H1 (cell line): ENCODE measurements around the gene P3H2. TPM values are rescaled to one million over a fixed set of nuclear protein-coding genes. Genes with fewer than 3 reads are reported as not detected.

Source experiments
- CTCF ChIA-PET: fragments of 300-600 bp; sonication (Branson Sonifier 250); formaldehyde crosslinking; loops from one replicate; lab custom pipeline; 2021; ENCODE audit not compliant: partially characterized antibody; lab: Charles Lee
- POLR2A ChIA-PET: fragments of 300-600 bp; sonication (Branson Sonifier 250); formaldehyde crosslinking; loops from one replicate; lab custom pipeline; 2021; ENCODE audit warnings: inconsistent platforms; ENCODE audit not compliant: partially characterized antibody; lab: Charles Lee
- DNase-seq, 2 experiments: peaks; one replicate each; pipeline versions ENCODE4 v3.0.0 to v3.0.0-alpha.2; 2010 to 2022; ENCODE audit warnings: low spot score in 2 of 2, low read depth in 1 of 2, mixed read lengths in 1 of 2
- FAIRE-seq: peaks from 2 replicates; lab custom pipeline; 2011; peaks lifted over from hg19 to GRCh38; lab: Jason Lieb, UNC
- H2AFZ ChIP-seq: 2 replicates; pipeline ENCODE4 v1.8.1; 2012; ENCODE audit warnings: low read length, inconsistent platforms
- H2AK5ac ChIP-seq: 2 replicates; pipeline ENCODE4 v1.6.1; 2013; ENCODE audit warnings: low read depth, low read length
- H2BK120ac ChIP-seq: replicated peaks from 2 replicates; pipeline ENCODE3; 2013; ENCODE audit warnings: low read depth, low read length, inconsistent platforms
- H2BK12ac ChIP-seq: 2 replicates; pipeline ENCODE4 v1.6.1; 2013; ENCODE audit warnings: low read depth, low read length
- H2BK15ac ChIP-seq: 2 replicates; pipeline ENCODE4 v1.6.1; 2013; ENCODE audit warnings: low read length
- H2BK20ac ChIP-seq: 2 replicates; pipeline ENCODE4 v1.6.1; 2013; ENCODE audit warnings: low read length
- H2BK5ac ChIP-seq: 2 replicates; pipeline ENCODE4 v1.6.1; 2013; ENCODE audit warnings: low read depth, low read length
- H3K14ac ChIP-seq: 2 replicates; pipeline ENCODE4 v1.6.1; 2013; ENCODE audit warnings: inconsistent platforms; ENCODE audit not compliant: insufficient read length
- H3K18ac ChIP-seq: 2 replicates; pipeline ENCODE4 v1.6.1; 2013; ENCODE audit warnings: low read length; ENCODE audit errors: extremely low read depth
- H3K23ac ChIP-seq: 2 replicates; pipeline ENCODE4 v1.6.1; 2013; ENCODE audit warnings: inconsistent platforms; ENCODE audit not compliant: insufficient read length
- H3K23me2 ChIP-seq: 2 replicates; pipeline ENCODE4 v1.6.1; 2013; ENCODE audit warnings: low read depth, low read length
- H3K27ac ChIP-seq: 2 replicates; pipeline ENCODE4 v1.6.1; 2011; ENCODE audit warnings: low read depth, low read length, inconsistent platforms
- H3K27me3 ChIP-seq, 4 experiments: replicated peaks in 1 of 4; 1 replicate in 1 of 4; 2 replicates in 3 of 4; pipeline versions ENCODE4 v1.6.1 to v1.8.1; 2011 to 2013; ENCODE audit warnings: low read length in 3 of 4, mild to moderate bottlenecking in 3 of 4, inconsistent platforms in 2 of 4, mixed read lengths in 2 of 4, moderate library complexity in 1 of 4; ENCODE audit not compliant: control insufficient read depth in 3 of 4, insufficient read depth in 3 of 4; ENCODE audit errors: extremely low read depth in 1 of 4
- H3K36me3 ChIP-seq, 4 experiments: 2 replicates each; pipeline versions ENCODE4 v1.6.1 to v1.8.1; 2011 to 2013; ENCODE audit warnings: mild to moderate bottlenecking in 4 of 4, low read length in 3 of 4, moderate library complexity in 2 of 4, control low read depth in 1 of 4, inconsistent platforms in 1 of 4; ENCODE audit not compliant: insufficient read depth in 4 of 4, control insufficient read depth in 2 of 4
- H3K4ac ChIP-seq: replicated peaks from 2 replicates; pipeline ENCODE3; 2013; ENCODE audit warnings: low read length, low read depth, mixed read lengths, inconsistent platforms; ENCODE audit not compliant: insufficient read length
- H3K4me1 ChIP-seq, 4 experiments: replicated peaks in 1 of 4; 1 replicate in 1 of 4; 2 replicates in 3 of 4; pipeline versions ENCODE4 v1.6.1 to v1.8.1; 2011 to 2013; ENCODE audit warnings: low read length in 3 of 4, inconsistent platforms in 2 of 4, mixed read lengths in 1 of 4; ENCODE audit not compliant: insufficient read depth in 4 of 4, control insufficient read depth in 3 of 4
- H3K4me2 ChIP-seq, 2 experiments: 2 replicates each; pipeline versions ENCODE4 v1.6.1 to v1.8.1; 2011 to 2013; ENCODE audit warnings: low read depth in 2 of 2, low read length in 2 of 2, control low read depth in 1 of 2, inconsistent platforms in 1 of 2, mild to moderate bottlenecking in 1 of 2; ENCODE audit not compliant: insufficient read depth in 1 of 2
- H3K4me3 ChIP-seq, 4 experiments: fragments of 200-600, 300-600 bp in 1 of 4; sonication (generic), shearing (Covaris generic), sonication (Bioruptor Twin) in 1 of 4; 2 replicates each; pipeline versions ENCODE4 v1.5.1 to v1.8.1; 2011 to 2016; ENCODE audit warnings: low read length in 4 of 4, low read depth in 3 of 4, control low read depth in 2 of 4, inconsistent platforms in 2 of 4, mild to moderate bottlenecking in 2 of 4, mixed read lengths in 1 of 4, moderate library complexity in 1 of 4; ENCODE audit not compliant: insufficient read depth in 2 of 4; ENCODE audit errors: extremely low read depth in 1 of 4
- H3K56ac ChIP-seq: replicated peaks from 2 replicates; pipeline ENCODE3; 2013; ENCODE audit warnings: low read depth, mild to moderate bottlenecking, mixed read lengths, low read length, inconsistent platforms; ENCODE audit not compliant: insufficient read length
- H3K79me1 ChIP-seq: 2 replicates; pipeline ENCODE4 v1.6.1; 2013; ENCODE audit warnings: low read depth, low read length, control low read depth
- H3K79me2 ChIP-seq, 2 experiments: 2 replicates each; pipeline versions ENCODE4 v1.6.1 to v1.8.1; 2012 to 2013; ENCODE audit warnings: low read length in 2 of 2, mild to moderate bottlenecking in 2 of 2, inconsistent platforms in 1 of 2; ENCODE audit not compliant: insufficient read depth in 2 of 2, control insufficient read depth in 1 of 2
- H3K9ac ChIP-seq, 4 experiments: replicated peaks in 1 of 4; 1 replicate in 1 of 4; 2 replicates in 3 of 4; pipeline versions ENCODE4 v1.6.1 to v1.8.1; 2011 to 2013; ENCODE audit warnings: low read depth in 3 of 4, low read length in 3 of 4, control low read depth in 2 of 4, mild to moderate bottlenecking in 2 of 4, moderate library complexity in 2 of 4, inconsistent platforms in 1 of 4; ENCODE audit errors: extremely low read depth in 1 of 4
- H3K9me3 ChIP-seq, 2 experiments: 2 replicates each; pipeline versions ENCODE4 v1.6.1 to v1.8.1; 2012 to 2013; ENCODE audit warnings: mild to moderate bottlenecking in 2 of 2, moderate library complexity in 2 of 2, control low read depth in 1 of 2, inconsistent platforms in 1 of 2, low read depth in 1 of 2, low read length in 1 of 2, mixed read lengths in 1 of 2; ENCODE audit not compliant: insufficient read depth in 2 of 2
- H4K20me1 ChIP-seq, 2 experiments: replicated peaks in 1 of 2; 2 replicates each; pipeline versions ENCODE3 to v1.8.1; 2011 to 2013; ENCODE audit warnings: inconsistent platforms in 2 of 2, low read length in 2 of 2, mild to moderate bottlenecking in 1 of 2; ENCODE audit not compliant: insufficient read depth in 2 of 2, control insufficient read depth in 1 of 2
- H4K5ac ChIP-seq: 2 replicates; pipeline ENCODE4 v1.6.1; 2013; ENCODE audit warnings: low read length, low read depth, mixed read lengths, inconsistent platforms; ENCODE audit not compliant: insufficient read length
- H4K8ac ChIP-seq: 2 replicates; pipeline ENCODE4 v1.8.0; 2013; ENCODE audit warnings: mild to moderate bottlenecking, moderate library complexity, low read length, inconsistent platforms; ENCODE audit not compliant: insufficient read depth; ENCODE audit errors: extremely low read depth
- H4K91ac ChIP-seq: replicated peaks from 2 replicates; pipeline ENCODE3; 2013; ENCODE audit warnings: low read length, mixed read lengths, inconsistent platforms; ENCODE audit not compliant: insufficient read length
- BRCA1 ChIP-seq: IDR thresholded peaks from 2 replicates; pipeline ENCODE4 v1.6.1; 2012; ENCODE audit warnings: low read depth, low read length, improper control_type of control experiment
- CHD1 ChIP-seq: IDR thresholded peaks from 2 replicates; pipeline ENCODE4 v1.6.1; 2012; ENCODE audit warnings: low read depth, low read length, improper control_type of control experiment
- E2F6 ChIP-seq: IDR thresholded peaks from 2 replicates; pipeline ENCODE4 v1.6.1; 2012; ENCODE audit warnings: inconsistent platforms
- GABPA ChIP-seq: IDR thresholded peaks from 2 replicates; pipeline ENCODE4 v1.6.1; 2011; ENCODE audit warnings: mild to moderate bottlenecking, low read length, moderate library complexity, borderline replicate concordance; ENCODE audit not compliant: insufficient read depth
- JUND ChIP-seq: IDR thresholded peaks from 2 replicates; pipeline ENCODE4 v1.6.1; 2011; ENCODE audit warnings: mild to moderate bottlenecking, improper control_type of control experiment, low read length
- NANOG ChIP-seq: IDR thresholded peaks from 2 replicates; pipeline ENCODE4 v1.6.1; 2011; ENCODE audit warnings: low read length, low read depth, mild to moderate bottlenecking, inconsistent platforms; ENCODE audit not compliant: insufficient read depth, poor library complexity, severe bottlenecking
- RAD21 ChIP-seq, 2 experiments: IDR thresholded peaks in 1 of 2; conservative IDR thresholded peaks in 1 of 2; 2 replicates each; pipeline ENCODE4 v1.6.1; 2011; ENCODE audit warnings: low read depth in 2 of 2, low read length in 2 of 2, improper control_type of control experiment in 1 of 2, inconsistent platforms in 1 of 2, mild to moderate bottlenecking in 1 of 2, moderate library complexity in 1 of 2
- RBBP5 ChIP-seq: IDR thresholded peaks from 2 replicates; pipeline ENCODE4 v1.7.1; 2012; ENCODE audit warnings: low read depth, mild to moderate bottlenecking, inconsistent platforms, low read length, moderate library complexity, borderline replicate concordance
- USF2 ChIP-seq: IDR thresholded peaks from 2 replicates; pipeline ENCODE4 v1.6.1; 2011; ENCODE audit warnings: low read length, improper control_type of control experiment
- WGBS, 2 experiments: shearing (Covaris generic) in 1 of 2; methylation state at CpG; one replicate each; pipeline versions ENCODE4 v1.1.6 to v1.1.7; 2013 to 2015; ENCODE audit warnings: low lambda C conversion rate in 2 of 2, mixed read lengths in 2 of 2, inconsistent platforms in 1 of 2, low coverage in 1 of 2, missing lambda C conversion rate in 1 of 2; ENCODE audit not compliant: insufficient replicate concordance in 2 of 2, insufficient coverage in 1 of 2, insufficient read length in 1 of 2; ENCODE audit errors: extremely low coverage in 1 of 2, missing lambda C conversion rate in 1 of 2; 5-methylcytosine and 5-hydroxymethylcytosine counted together
- polyA plus RNA-seq, 7 experiments: library from polyadenylated mRNA; depleted of rRNA in 3 of 7; stranded (reverse) in 5 of 7; unstranded in 2 of 7; fragments of >200 nt in 5 of 7; fragments of 200-250 nt in 2 of 7; gene quantifications; 1 replicate in 5 of 7; 2 replicates in 1 of 7; 4 replicates in 1 of 7; pipeline versions ENCODE4 v1.2.1 to v1.2.3, GENCODE V29; 2011 to 2013; ENCODE audit warnings: missing spikeins in 2 of 7, mixed read lengths in 2 of 7
- total RNA-seq: library from RNA; stranded (reverse); fragmentation: NEBNext Ultra II Directional; extraction: Animal tissue kit (Norgen Biotek cat#: 25700); gene quantifications from 2 replicates; pipeline ENCODE4 v1.2.1, GENCODE V29; 2021

The P3H2 gene
- total and polyA plus RNA-seq, 2 of the 8 experiments (the other 6 are each of a cell fraction or from before 2014, with no cell fraction given): 40.5 to 60.4 TPM

GRCh38 chr3:189914799-189915198 is 205.9 kb downstream of the P3H2 start:
- H3K9ac ChIP-seq: no peak overlapping the region
- H4K5ac ChIP-seq: no peak overlapping the region
- no peak overlapping the region for H3K14ac ChIP-seq
- ChIA-PET POLR2A (no interaction called here), CTCF (no interaction called here)
- no peaks in the 10 kb centered on the region for H3K9me3 ChIP-seq
- H3K27me3 ChIP-seq: no peaks in the 10 kb centered on the region
- H3K23me2 ChIP-seq: 0 out of 2 replicates have a peak, but pooled peaks cover 1% of the 10 kb centered on the region
- no peak overlapping the region for H3K4ac ChIP-seq
- H4K91ac ChIP-seq: no peak overlapping the region
- no peaks in the 10 kb centered on the region for H3K4me1 ChIP-seq
- H4K20me1 ChIP-seq: no peaks in the 10 kb centered on the region
- no peaks in the 10 kb centered on the region for H3K36me3 ChIP-seq
- no peak overlapping the region for H2AK5ac ChIP-seq
- H3K23ac ChIP-seq: no peak overlapping the region
- WGBS, 2 experiments: 94% methylated on average over 3 of the region's 3 CpGs; no CpG with 5 or more reads in 1 of the 2 experiments
- H3K4me2 ChIP-seq: no peak overlapping the region
- H2BK15ac ChIP-seq: no peak overlapping the region
- H2BK12ac ChIP-seq: no peak overlapping the region
- no peak overlapping the region for H3K27ac ChIP-seq
- H2AFZ ChIP-seq: no peak overlapping the region
- H2BK5ac ChIP-seq: no peak overlapping the region
- no peaks in the 10 kb centered on the region for H3K79me1 ChIP-seq
- H2BK120ac ChIP-seq: no peak overlapping the region
- no peak overlapping the region for H2BK20ac ChIP-seq
- FAIRE-seq: no peak
- no peak overlapping the region for H4K8ac ChIP-seq
- no peak for DNase-seq
- no peak overlapping the region for H3K56ac ChIP-seq
- H3K18ac ChIP-seq: no peak overlapping the region
- no peaks in the 10 kb centered on the region for H3K79me2 ChIP-seq
- no peak overlapping the region for H3K4me3 ChIP-seq
- no peak for TF ChIP-seq NANOG
- TF ChIP-seq RAD21 (IDR thresholded peaks at IDR 0.05 in 1 of 2, conservative IDR thresholded peaks at IDR 0.05 in 1 of 2; ENCODE audit: low read depth in 2 of 2, low read length in 2 of 2): no peak
- TF ChIP-seq CHD1: no peak
- TF ChIP-seq E2F6: no peak
- no peak for TF ChIP-seq GABPA
- TF ChIP-seq JUND: no peak
- no peak for TF ChIP-seq USF2
- TF ChIP-seq RBBP5: no peak
- TF ChIP-seq BRCA1: no peak
